Measurements from ENCODE around the gene SNX3.

The SNX3 gene

DNA sequence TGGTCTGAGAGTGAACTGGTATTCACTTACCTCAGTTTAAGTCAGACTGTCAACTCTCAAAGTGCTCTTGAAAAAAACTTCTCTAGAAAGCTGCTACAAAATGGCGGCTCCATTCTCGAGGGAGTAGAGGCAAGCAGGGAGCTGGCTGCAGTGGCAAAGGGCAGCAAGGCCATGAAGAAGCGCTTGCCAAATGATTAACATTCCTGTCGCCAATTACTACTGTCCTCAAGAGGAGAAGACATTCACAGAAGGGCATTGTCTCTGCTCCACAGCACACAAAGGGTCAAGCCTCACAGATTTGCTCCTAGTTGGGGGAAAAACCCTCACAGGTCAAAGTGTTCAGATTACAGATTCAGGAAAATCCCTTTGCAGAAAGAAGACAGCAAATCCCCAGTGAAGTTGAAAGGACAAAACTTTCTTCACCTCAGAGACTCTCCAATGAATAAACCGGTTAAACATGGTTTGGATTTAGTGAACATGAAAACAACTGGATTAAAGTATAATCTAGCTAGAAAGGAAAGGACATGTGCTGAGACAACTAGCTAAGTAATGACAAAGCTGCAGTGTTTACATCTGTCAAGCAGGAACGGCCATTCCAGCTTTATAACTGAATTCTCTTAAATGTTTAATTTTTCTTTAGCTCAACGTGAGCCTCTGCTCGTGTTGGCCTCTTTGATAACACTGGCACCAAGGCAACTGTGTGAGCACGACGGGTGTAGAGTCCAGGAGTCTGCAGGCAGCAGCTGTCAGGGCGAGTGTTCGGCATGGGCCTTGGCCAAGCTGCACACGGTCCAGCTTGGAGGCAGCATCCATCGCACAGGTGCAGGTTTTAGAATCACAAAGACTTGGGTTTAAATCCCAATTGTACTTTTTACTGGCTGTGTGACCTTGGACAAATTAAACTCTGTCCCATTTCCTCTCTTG, 57.4 kb downstream of the SNX3 start:
- no peak for DNase-seq (ENCODE audit: low read depth)

DNA sequence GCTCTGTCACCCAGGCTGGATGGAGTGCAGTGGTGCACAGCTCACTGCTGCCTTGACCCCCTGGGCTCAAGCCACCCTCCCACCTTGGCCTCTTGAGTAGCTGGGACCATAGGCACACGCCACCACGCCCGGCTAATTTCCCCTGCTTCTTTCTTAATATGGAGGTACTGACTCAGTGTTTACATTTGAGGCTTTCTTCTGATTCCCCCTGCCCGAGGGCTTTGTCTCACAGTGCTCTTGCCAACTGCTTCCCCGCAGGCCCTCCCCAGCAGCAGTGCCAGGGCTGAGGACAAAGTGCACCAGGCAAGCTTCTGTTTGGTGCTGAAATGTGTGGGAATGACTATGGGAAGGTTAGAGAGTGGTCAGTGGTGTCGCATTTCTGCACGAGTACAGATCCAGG, 60.2 kb downstream of the SNX3 start:
- no peak for DNase-seq (ENCODE audit: low read depth)

DNA sequence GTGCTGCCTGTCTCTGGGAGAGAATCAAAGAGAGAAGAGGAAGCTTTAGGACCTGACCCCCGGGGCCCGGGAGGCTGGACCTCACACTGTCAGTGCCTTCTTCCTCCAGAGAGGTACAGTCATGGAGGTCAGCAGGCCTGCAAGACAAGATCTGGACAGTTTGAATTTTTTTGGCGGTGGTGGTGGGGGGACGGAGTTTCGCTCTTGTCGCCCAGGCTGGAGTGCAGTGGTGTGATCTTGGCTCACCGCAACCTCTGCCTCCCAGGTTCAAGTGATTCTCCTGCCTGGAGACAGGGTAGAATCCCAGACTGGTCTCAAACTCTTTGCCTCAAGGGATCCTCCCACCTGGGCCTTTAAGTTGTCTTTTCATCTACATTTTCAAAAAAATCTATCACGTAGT, 60.7 kb downstream of the SNX3 start:
- DNase-seq (ENCODE audit: low read depth), result no peak

DNA sequence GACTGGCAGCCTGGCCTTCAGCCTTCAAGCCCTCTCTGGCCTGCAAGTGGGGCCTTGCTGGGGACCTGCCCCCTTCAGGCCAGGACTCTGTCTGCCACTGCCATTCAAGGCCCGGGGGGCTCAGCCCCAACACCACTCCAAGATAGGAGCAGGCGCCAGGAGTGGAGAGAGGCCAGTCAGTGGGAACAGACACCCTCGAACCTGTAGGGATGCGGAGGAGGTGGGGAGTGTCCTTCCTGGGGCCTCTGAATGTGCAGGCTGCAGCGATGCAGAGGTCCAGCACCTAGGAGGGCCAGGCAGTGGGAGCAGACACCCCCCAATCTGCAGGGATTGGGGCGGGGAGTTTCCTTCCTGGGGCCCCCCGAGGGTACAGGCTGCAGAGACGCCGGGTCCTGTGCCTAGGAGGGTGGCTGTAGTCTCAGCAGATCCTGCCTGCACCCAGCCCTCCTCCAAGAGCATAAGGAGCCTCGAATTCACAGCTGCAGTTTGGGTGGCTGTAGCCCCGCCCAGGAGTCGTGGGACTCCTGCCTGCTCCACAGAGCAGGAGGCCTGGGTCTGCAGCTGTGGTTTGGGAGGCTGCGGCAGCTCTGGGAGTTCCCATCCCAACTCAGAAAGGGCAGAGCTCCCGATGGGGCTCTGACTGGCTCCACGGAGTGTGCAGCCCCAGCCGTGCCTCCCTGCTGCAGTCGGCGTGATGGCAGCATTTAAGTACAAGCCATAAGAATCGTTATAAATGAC, 61.9 kb downstream of the SNX3 start:
- DNase-seq (ENCODE audit: low read depth), result no peak

DNA sequence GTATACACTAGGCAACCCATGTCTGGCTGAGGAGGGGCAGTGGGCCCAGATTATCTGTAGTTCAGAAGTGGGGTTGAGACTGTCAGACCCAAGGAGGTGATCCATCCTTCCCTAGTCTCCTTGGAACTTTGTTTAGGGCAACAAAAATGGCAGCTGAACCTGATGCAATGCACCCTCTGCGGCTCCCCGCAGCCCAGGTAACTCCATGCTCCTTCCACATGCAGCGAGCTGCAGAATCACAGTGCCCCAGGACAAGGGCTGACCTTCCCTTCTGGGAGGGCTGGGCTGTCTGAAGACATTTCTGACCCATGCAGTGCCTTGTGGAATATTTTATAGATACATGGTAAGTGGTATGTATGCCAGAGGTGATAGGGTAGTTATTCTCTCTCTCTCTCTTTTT, 65.6 kb downstream of the SNX3 start:
- DNase-seq (ENCODE audit: low read depth), result no peak

DNA sequence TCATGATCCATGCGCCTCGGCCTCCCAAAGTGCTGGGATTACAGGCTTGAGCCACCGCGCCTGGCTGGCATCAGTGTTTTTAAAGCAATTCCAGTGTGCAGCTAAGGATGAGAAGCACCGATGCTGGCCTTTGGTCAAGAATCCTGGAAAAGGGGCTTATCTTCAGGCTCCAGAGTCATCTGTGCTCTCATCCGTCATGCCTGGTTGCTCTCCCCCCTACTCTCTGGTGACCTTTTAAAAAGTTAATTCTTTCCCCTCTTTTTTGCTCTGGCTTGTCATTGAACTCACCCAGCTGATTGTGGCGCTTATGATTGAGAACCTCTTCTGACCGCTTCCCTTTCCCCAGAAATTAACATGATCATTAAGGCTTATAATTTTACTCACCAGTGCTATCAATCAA, 66.3 kb downstream of the SNX3 start:
- DNase-seq (ENCODE audit: low read depth), result no peak

DNA sequence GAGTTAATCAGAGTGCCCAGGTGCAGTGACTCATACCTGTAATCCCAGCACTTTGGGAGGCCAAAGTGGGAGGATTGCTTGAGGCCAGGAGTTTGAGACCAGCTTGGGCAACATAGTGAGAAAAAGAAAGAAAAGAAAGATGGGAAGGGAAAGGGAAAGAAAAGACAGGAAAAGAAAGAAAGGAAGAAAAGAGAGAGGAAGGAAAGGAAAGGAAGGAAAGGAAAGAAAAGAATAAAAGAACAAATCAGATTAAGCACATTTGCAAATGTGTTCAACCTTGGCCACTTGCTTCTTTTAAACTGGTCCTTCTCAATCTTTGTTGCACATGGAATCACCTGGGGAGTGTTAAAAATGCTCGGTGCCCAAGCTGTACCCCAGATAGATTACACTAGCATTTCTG, 67.0 kb downstream of the SNX3 start:
- DNase-seq (ENCODE audit: low read depth), result no peak

DNA sequence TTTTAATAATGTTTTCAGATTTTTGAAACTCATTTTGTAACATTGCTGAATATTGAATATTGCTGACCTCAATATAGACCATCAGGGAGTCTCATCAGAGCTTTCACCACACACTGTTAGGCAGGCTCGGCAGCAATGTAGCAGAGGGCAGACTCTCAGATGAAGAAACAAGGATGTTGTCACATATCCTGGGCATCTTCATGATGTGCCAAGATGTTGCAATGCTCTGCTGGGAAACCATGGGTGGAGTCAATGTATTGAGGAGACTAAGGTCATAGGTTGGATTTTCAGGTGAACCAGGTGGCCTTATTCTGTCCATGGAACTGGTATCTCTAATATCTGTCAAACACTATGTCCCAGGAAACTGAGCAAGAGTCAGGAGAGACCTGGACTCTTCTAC, 67.7 kb downstream of the SNX3 start:
- no peak for DNase-seq (ENCODE audit: low read depth)

DNA sequence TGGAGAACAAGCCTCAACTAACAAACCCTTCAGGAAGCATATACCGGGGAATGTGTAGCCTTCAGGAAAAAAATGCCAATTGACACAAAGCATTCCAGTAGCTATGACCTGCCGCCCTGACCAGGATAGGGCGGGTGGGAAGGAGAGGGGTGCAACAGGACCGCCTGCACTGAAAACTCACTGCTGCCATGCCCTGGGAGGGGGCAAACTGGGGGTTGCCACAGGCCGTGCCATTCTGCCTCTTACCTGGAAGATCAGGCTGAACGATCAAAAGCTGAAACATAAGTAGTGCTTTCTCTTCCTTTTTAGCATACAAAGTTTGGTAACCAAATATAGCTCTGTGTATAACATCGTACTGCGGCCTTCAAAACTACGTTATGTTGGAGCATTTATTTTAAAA, 73.3 kb downstream of the SNX3 start:
- no peak for DNase-seq (ENCODE audit: low read depth)

DNA sequence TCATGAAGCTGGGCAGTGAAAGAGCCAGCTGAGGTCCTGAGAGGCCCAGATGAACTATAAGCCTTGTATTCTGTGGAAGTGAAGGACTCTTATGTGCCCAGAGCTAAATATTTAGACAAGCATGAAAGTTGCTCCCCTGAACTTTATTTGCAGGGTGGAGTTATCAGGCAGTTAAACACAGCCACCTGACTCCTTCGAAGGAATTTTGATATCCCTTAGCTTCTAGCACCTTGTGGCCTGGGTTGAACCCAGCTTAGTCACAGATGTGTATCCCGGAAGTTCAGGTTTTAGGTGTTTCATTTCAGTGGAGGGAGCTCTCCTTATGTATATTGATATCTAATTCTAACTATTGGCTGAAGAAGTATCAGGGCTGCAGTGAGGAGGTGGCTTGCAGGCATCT, 74.6 kb downstream of the SNX3 start:
- no peak for DNase-seq (ENCODE audit: low read depth)

DNA sequence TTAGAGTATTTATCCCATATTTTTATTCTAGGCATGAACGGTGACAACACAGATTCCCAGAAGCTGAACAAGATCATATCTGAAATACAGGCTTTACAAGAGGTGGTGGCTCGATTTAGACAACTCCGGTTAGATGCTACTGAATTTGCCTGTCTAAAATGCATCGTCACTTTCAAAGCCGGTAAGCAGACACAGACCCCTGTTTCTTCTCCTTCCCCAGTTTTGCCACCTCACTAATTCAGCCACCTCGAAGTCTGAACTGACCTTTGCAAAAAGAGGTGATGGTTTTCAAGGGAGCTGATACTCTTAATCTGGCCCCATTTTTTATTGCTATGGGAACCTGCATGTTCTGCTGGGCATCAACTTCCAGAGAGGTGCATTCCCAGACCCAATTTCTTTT, 80.1 kb downstream of the SNX3 start:
- no peak for DNase-seq (ENCODE audit: low read depth)

DNA sequence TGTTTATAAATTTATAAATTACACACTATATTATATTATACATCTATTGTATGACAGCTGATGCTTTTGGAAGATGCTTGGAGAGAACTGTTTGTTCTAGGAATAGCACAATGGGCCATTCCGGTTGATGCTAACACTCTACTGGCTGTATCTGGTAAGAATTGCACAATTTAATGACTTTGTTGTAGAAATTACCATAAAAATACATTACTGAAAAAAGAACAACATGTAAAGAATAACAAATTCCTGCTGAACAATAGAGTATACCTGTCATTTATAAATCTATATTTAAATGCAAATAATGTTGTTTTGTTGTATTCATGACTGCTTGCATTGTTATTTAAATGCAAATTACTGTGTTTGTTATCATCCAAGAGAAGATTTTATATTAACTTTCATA, 80.6 kb downstream of the SNX3 start:
- no peak for DNase-seq (ENCODE audit: low read depth)

DNA sequence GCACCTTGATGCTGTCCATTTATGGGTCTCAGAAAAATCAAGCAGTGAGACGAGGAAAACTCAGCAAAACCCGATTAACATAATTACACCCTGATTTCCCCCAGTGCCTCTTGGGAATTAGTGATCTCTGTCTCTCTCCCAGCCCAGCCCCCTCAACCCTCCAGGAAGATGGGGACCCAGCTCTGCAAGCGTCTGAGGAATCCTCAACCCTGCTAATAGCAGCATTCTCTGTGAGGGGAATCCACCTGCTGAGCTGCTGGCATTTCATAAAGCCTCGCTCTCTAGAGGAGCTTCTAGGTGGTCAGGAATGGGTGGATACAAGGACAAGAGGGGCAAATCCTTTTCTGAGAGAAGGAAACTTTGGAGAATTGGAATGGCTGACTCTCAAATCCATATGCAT, 81.1 kb downstream of the SNX3 start:
- DNase-seq (ENCODE audit: low read depth), result no peak

DNA sequence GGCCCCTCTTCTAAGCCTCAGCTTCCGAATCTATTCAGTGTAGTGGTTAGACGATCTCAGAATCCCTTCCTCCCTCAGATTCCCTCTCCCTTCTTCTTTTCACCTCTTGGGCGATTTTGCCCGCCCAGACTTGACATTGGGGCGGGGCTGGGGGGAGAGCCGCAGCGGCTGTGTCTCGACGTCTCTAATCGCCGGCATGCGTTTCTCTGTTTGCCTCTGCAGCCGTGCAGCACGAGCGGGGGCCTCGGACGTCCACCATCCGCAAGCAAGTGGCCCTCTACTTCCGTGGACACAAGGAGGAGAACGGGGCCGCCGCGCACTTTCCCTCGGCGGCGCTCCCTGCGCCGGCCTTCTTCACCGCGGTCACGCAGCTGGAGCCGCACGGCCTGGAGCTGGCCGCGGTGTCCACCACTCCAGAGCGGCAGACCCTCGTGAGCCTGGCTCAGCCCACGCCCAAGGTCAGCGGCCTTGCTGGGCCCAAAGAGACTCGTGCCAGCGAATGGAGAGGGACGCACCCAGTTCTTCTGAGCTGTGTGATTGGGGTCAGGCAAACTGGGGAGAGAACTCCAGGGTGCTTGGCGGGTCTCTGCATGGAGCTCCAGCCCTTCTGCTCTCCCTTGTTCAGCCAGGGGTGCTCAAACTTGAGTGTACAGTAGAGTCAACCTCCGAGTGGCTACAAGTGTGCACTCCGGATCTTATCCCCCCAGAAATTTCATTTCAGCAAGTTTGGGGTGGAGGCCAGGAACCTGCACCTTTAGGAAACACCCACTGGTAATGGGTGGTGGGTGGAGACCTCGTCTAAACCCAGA, 84.4 kb downstream of the SNX3 start:
- no peak for DNase-seq (ENCODE audit: low read depth)

DNA sequence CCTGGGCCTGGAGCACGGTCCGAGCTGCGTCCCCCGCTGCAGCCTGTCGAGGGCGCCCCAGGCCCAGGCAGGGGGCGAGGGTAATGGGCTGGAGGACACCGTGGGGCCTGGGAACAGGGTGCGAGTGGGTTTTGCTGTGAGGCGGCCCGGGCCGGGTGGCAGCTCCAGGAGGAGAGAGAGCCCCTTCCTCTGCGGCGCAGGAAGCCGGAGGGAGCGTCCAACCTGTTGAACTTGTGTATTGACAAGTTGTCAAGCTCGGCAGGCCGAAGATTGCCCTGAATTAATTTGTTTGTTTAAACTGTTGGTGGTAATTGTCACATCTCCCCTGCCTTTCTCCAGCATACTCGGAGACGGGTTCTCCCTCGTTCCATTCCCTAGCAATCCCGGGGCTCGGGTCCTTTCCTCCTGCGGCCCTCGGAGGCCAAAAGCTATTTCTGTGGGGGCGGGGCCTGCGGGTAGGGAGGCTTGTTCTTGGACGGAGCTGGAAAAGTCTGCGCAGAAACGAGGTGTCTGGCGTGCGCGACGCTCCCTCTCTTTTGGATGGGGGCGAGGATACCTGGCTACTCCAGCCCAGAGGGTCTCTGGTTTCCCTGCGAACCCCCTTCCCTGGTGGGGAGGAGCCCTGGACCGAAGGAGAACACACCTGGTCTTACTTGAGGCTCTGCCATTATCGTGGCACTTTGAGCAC, 85.1 kb downstream of the SNX3 start:
- no peak for DNase-seq (ENCODE audit: low read depth)

DNA sequence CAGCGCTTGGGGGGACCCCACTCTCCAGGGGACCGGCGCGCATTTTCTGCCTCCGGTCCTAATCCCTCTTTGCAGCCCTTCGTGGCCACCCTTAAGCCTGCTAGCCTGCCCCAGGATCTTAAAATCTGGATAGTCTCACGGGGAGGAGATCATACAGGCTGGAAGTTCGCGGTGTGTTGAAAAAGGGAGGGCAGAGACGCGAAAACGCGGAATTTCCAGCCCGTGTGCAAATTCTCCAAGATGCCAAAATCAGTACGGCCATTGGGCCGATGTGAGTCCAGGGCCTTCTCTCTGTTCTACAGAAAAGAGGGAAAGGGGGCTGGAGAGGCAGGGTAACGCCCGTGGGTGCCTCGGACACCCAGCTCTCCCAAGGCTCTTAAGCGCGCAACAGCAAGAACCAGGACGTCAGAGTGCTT, 85.7 kb downstream of the SNX3 start:
- no peak for DNase-seq (ENCODE audit: low read depth)

DNA sequence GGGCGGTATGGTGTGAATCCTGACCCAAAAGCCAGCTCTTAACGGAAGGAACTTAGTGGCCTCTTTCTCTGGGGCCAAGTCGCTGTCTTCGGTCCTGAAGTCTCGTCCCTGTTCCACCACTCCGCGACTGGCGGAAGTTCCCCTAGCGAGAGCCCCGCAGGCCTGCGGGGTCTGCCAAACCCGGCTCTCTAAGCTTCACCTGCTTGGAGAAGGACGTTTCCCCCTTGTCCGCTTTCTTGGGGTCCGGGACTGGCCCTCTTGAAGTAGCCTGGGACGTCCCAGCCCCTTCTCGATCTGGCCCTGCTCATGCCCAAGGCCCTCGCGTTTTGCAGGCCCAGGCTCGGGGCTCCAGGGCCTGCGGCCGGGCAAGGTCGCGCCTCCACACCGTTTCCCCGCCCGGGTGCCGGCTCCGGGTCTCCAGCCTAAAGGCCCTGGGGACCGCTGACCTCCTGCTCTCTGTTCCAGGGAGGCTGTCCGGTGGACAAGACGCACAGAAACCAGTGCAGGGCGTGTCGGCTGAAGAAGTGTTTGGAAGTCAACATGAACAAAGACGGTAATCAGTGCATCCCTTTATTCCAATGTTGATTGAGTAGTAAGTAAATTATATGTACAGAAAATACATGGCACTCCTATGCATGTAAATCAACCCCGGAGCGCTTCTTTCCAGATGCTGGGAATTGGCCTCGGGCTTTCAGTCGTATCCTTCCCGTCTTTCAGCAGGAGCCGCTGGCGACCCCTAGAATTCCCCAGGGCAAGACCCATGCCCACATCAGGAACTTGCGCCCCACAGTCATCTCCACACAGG, 86.3 kb downstream of the SNX3 start:
- DNase-seq (ENCODE audit: low read depth), result peak; percentile 13

DNA sequence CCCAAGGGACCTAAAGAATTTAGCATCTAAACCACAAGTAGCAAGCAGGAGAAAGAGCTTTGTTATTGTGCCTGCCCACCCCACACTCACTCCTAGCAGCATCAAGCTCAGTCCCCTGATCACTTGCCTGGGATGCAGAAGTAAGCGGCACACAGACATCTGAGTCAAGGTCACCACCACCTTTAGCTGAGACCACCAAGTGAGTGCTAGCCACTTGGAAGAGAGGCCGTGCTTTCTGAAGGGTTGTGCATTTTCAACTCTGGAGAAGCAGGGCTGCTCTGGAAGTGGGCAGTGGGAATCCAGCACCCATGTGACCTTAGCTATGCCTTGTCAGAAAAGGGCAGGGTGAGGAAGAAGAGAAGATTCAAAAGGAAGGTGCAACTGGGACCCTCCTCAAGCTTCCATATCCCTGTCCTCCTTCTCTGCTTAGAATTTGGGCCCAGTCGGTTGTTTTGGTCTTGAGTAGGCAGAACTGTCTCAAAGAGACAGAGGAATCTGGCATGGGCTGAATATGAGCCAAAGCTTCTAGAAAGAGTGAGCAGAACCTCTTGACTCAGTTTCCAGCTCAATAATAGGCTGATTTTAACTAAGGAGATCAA, 88.8 kb downstream of the SNX3 start:
- no peak for DNase-seq (ENCODE audit: low read depth)

DNA sequence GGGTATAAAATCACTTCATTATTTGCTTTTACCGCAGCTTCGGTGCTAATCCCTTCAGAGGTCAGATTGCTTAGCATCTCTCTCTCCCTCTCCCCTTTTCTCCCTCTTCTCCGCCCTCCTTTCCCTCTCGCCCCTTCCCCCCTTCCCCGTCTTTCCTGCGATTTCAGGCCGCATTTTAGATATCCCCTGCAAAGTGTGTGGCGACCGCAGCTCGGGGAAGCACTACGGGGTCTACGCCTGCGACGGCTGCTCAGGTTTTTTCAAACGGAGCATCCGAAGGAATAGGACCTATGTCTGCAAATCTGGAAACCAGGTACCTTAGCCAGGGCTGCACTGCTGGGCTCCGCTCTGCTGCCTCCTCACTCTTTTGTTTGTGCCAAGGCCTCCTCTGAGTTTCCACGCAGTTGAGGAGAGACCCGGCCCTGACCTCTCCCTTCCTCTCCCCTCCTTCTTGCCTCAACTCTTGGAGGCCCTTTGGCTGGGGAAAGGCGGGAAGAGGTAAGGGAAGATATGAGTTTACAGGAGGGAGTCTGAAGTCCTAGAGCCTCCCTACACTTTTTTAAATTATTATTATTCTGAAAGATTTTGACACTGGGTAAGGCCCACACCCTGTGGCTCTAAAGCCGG, 89.4 kb downstream of the SNX3 start:
- no peak for DNase-seq (ENCODE audit: low read depth)
